NCI-H524 (cell line): ENCODE measurements around the gene SLC7A7.
"Not testable (repeated sequence)": the region's sequence is repeated elsewhere in the genome, so short reads cannot be mapped to it uniquely, and the experiment has no call there.

Source experiments
- DNase-seq, 2 experiments: peaks; one replicate each; lab custom pipeline; 2025; lab: John Stamatoyannopoulos, UW

Gene SLC7A7

GRCh38 chr14:22814941-22815713, at the start of gene SLC7A7:
Gene SLC7A7, minus strand, starts transcription at chr14:22815435. Its CDS starts 2,037 bp downstream, at chr14:22813398.
- peak in 1 of 2 experiments; percentile 69 for DNase-seq

DNA sequence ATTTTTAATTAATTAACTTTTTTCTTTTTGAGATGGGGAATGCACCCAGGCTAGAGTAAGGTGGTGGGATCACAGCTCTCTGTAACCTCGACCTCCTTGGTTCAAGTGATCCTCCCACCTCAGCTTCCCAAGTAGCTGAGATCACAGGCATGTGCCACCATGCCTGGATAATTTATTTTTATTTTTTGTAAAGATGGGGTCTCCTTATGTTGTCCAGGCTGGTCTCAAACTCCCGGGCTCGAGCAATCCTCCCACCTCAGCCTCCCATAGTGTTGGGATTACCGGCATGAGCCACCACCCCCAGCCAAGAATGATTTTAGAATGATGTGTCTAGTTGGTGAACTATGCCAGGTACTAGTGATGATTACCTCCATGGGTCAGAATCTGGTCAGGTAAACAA, 49.7 kb upstream of the SLC7A7 start:
- DNase-seq = no peak

DNA sequence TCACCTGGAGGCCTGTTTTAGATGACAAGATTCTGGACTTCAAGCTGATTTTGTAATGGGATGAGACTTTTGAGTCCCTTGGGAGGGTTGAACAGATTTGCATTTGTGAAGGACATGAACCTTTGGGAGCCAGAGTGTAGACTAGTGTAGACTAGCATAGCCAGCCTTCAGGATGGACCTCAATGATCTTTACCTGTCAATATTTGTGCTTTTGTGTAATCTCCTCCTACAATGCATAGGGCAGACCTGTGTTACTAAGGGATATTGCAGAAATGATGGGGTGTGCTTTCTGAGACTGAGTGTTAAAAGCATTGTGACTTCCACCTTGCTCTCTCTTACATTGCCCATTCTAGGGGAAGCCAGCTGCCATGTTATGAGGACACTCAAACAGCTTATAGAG, 46.4 kb upstream of the SLC7A7 start:
- no peak for DNase-seq

GRCh38 chr14:22860377-22860776, 45.1 kb upstream of the SLC7A7 start:
- DNase-seq = not testable (repeated sequence)

DNA sequence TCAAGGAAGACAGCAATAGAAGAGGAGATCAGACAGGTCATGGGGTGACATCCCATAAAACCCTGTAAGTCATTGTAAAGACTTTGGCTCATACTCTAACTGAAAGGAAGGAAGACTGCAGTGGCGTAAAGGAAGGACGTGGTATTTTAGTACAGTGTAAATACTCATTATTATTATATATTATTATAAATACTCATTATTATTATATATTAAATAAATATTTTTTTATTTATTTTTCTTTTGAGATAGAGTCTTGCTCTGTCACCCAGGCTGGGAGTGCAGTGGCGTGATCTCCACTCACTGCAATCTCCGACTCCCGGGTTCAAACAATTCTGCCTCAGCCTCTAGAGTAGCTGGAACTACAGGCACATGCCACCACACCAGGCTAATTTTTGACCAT, 41.2 kb upstream of the SLC7A7 start:
- DNase-seq = no peak

- DNase-seq = no peak
Observed at GRCh38 chr14:22854963-22855724, 39.9 kb upstream of the SLC7A7 start.

DNA sequence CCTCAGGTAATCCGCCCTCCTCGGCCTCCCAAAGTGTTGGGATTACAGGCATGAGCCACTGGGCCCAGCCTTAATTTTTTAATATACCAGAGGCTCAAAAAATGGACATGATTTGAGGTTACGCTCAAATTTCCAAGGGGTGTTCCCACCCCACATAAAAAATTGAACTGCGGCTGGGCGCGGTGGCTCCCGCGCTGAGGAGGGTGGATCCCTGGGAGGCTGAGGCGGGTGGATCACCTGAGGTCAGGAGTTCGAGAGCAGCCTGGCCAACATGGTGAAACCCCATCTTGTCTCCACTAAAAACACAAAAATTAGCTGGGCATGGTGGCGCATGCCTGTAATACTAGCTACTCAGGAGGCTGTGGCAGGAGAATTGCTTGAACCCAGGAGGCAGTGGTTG, 39.1 kb upstream of the SLC7A7 start:
- not testable (repeated sequence) for DNase-seq

- peak; percentile 99 for DNase-seq
Observed at GRCh38 chr14:22852940-22853767, 37.9 kb upstream of the SLC7A7 start.

DNA sequence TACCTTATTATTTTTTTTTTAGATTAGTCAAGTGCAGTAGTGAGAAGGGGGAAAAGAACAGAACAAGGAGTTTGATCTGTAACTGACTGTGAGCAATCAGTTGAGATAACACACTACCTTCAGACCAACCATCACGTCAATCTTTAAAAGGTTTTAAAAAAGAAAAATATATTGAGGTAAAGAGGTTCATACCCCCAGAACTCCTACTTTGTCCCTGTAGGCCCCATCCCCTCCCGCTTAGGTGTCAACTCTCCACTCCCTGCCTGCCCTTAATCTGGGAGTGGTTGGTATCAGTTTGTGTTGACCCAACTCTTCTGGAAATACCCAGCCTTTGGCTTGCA, 37.3 kb upstream of the SLC7A7 start:
- no peak for DNase-seq

GRCh38 chr14:22852178-22852577, 36.9 kb upstream of the SLC7A7 start:
- not testable (repeated sequence) for DNase-seq

GRCh38 chr14:22850944-22851764, 35.9 kb upstream of the SLC7A7 start:
- DNase-seq = no peak

- DNase-seq = no peak
Observed at GRCh38 chr14:22849212-22849819, 34.1 kb upstream of the SLC7A7 start.

- DNase-seq = peak in 1 of 2 experiments; percentile 61
Observed at GRCh38 chr14:22848351-22849164, 33.3 kb upstream of the SLC7A7 start.

DNA sequence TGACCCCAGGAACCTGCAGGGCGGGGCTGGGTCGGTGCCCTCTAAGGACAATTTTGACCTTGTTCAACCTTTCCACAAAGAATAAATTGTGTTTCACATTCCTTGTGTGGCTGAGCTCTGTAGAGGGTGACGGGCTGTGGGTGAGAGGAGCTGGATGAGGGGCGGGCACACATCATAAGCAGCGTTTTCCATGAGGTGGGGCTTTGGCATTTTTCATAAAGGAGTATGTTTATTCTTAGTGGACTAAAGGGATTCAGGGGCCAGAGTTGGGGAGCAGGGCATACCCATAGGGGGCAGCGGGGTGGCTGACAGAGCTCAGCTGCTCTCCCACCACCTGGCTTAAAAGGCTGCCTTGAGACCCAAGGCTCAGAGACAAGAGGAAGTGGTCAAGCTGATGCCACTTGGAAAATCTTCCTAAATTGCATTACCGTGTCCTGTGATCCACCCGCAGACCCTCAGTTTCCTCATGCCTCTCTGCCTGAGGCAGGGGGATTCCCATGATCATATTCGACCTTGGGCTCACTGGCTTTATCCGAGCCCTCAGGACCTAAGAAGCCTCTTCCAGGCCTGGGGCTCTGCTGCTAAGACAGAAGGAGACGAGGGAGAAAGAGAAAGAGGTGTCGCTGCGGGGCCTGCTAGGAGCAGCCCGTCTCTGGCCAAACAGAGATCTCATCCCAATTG, 32.6 kb upstream of the SLC7A7 start:
- peak in 1 of 2 experiments; percentile 24 for DNase-seq

DNA sequence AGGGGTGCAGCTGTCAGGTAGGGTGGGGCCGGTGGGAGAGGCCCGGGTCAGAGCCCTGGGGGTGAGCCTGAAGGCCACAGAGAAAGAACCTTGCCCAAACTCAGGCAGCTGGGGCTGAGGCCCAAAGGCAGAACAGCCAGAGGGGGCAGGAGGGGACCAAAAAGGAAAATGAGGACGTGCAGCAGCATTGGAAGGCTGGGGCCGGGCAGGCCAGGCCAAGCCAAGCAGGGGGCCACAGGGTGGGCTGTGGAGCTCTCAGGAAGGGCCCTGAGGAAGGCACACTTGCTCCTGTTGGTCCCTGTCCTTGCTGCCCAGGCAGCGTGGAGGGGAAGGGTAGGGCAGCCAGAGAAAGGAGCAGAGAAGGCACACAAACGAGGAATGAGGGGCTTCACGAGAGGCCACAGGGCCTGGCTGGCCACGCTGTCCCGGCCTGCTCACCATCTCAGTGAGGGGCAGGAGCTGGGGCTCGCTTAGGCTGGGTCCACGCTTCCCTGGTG, 31.6 kb upstream of the SLC7A7 start:
- DNase-seq = no peak

DNA sequence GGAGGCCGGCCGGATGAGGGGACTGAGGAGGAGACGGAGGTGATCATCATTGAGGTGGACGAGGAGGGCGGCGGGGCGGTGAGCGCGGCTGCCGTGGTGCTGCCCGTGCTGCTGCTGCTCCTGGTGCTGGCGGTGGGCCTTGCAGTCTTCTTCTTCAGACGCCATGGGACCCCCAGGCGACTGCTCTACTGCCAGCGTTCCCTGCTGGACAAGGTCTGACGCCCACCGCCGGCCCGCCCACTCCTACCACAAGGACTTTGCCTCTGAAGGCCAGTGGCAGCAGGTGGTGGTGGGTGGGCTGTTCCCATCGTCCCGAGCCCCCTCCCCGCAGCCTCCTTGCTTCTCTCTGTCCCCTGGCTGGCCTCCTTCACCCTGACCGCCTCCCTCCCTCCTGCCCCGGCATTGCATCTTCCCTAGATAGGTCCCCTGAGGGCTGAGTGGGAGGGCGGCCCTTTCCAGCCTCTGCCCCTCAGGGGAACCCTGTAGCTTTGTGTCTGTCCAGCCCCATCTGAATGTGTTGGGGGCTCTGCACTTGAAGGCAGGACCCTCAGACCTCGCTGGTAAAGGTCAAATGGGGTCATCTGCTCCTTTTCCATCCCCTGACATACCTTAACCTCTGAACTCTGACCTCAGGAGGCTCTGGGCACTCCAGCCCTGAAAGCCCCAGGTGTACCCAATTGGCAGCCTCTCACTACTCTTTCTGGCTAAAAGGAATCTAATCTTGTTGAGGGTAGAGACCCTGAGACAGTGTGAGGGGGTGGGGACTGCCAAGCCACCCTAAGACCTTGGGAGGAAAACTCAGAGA, 30.8 kb upstream of the SLC7A7 start:
- DNase-seq = no peak

GRCh38 chr14:22845103-22845394, 29.8 kb upstream of the SLC7A7 start:
- DNase-seq = no peak

GRCh38 chr14:22844221-22845102, 29.2 kb upstream of the SLC7A7 start:
- DNase-seq = no peak
